Endometrial microvascular endothelial cells (primary cell): ENCODE measurements around the gene YWHAH. TPM values are rescaled to one million over a fixed set of nuclear protein-coding genes. Genes with fewer than 3 reads are reported as not detected.

Source experiments
- in situ Hi-C: cut with HindIII; loops from 2 replicates; pipeline ENCODE4 v1.10.0; 2017; ENCODE audit warnings: low sequenced_read_pairs, low pct_unique_long_range_greater_than_20kb; ENCODE audit errors: inconsistent ontology term
- total RNA-seq: library from RNA; depleted of rRNA; stranded (reverse); fragments of >200 nt; gene quantifications from one replicate; pipeline ENCODE4 v1.2.3, GENCODE V29; 2015; ENCODE audit errors: inconsistent ontology term

Gene YWHAH
- 217 TPM for total RNA-seq

DNA sequence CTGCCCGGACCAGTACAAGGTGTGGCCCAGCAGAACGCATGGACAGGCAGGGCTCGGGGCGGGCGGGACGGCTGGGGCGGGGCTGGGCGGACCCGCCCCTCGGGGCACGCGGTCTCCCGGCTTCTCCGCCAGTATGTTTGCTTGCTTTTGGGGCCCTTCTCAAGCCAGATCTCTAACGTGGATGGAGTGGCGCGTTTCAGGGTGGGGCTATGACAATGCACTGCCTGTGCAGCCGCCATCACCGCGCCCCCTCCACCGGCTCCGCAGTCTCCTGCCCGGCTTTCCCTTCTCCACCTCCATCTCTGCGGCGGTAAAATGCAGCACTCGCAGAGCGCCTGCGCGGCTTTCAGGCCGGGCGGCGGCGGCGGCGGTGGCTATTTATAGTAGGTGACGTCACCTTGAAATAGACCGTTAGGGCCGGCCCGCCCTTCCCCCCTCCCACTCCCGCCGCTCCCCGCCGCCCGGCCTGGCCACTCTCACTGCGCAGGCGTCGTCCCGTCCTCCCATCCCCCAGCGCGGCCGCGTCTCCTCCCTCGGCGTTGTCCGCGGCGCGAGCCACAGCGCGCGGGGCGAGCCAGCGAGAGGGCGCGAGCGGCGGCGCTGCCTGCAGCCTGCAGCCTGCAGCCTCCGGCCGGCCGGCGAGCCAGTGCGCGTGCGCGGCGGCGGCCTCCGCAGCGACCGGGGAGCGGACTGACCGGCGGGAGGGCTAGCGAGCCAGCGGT, at the start of gene YWHAH:
YWHAH (plus strand) TSS at position 558 of the 722 bp plus-strand sequence. CDS start 199 bp downstream, outside the sequence.
- in situ Hi-C loops, result no loop called here

DNA sequence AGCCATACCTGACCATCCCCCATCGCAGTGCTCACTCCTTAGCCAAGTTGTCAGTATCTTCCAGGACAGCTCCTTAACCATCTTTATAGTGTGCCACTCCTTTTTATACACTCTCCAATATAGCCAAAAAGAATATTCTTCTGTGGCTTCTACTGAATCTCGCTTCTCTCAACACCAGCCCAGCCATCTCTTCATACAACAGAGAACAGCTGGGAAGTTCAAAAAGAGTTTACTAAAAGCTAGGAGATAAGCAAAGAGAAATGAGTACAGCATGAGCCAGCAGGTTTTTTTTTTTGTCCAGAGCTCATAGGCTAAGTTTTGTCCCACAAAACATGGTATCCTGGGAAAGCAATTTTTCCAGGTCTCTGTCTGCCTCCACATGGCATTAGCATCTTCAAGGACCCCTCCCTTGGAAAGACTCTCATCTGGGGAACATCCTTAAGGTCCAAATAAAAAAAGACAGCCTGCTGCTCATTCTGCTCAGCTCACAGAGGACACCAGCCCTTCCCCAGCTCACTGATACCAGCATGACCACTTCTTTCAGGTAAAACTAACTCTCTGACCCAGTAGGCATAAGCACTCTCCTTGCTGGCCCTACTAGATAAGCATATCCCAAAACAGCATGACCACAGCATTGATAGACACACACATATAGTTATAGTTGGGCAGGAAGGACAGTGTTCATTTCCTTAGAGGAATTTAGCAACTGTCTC, 48.8 kb upstream of the YWHAH start:
- in situ Hi-C loops, result no loop called here

DNA sequence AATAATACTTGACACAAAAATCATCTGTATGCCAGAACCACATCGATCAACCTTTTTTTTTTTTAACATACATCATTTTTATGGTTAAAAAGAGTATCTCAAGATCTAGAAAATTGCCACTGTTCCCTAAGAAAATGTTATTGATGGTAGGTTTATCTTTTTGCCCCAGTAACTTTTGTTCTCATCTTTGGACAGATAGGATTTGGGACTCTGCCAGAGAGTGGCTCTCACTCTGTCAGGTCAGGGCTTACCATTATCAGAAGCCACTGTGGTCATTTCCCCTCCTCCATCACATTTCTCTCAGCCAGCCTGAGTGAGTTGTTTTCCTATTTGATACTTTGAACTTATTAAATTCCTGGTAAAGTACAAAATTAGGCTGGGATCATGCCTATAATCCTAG, 47.9 kb upstream of the YWHAH start:
- in situ Hi-C loops, result no loop called here

DNA sequence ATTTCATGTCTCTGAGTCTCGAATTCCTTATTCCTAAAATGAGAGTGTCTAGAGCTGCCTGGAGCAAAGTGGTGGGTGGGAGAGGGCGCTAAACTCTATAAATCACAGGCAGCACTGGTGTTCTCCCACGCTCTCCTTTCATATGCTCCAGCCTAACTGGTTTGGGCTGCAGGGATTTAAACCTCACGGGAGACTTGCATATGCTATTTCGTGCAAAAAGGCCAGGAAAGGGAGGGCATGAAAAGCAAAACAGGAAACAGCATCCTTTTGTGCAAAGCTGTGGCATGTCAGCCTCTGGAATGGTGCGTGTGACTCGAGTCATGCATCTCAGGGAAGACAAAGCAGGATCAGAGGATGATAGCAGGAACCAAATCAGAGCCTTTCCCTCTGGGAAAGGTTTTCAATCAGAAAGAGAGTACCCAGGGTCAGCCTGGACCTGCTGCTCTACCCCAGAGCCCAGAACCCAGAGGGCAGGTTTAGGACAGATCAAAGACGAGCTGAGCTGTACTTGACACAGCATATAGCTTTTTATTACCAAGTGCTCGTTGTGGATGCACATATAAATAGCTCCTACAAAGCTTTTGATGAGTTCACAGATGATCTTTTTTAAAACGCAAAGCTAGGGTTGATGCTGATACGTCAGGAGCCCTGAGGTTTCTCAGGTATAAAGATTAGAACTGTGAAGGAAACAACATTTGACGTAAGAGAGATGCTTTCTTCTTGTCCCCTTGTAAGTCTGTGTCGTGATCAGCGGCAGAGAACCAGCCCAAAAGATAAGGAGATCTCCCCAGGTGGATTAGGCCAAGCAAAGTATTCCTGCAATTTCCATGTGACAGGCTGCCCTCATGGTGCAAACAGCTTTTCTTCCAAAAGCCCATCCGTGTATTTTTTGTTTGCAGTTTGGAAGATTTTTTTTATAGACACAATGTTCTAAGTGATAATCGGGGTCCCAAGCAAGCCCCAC, 46.2 kb upstream of the YWHAH start:
- in situ Hi-C loops, result no loop called here

- in situ Hi-C loops, result no loop called here
Observed at GRCh38 chr22:31898926-31899325, 45.4 kb upstream of the YWHAH start.

- in situ Hi-C loops, result no loop called here
Observed at GRCh38 chr22:31899669-31900068, 44.7 kb upstream of the YWHAH start.

DNA sequence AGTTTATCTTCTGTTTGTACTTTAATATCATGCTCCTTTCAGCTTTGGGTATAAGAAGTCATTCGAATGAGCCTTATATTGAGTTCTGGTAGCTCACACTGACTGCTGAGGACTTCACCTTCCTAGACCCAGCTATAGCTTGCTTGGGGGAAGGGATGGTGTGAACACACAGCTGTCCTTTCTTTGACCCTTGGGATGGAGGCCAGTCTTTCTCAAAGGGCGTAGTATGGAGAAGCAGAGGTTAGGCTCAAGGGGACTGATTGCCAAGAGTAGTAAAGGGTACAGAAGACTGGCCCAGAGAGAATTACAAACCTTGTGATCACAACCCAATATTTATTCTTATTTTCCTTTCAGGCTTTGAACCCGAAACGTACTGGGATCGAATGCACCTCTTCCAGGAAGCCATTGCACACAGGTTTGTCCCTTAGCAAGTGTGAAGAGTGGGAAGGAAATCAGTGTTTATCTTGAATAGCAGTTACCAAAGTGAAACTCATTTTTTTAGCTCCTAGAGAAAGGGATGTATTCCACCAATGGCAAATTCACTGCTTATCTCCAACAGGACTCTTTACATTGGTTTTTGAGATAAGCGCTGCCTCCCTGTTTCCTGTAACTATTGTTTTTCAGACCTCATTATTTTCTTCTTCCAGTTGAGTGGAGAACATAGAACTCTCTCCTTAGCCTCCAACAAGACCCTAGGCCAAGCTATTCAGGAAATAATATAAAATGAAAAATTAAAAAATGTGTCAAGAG, 42.8 kb upstream of the YWHAH start:
- in situ Hi-C loops, result no loop called here

GRCh38 chr22:31904651-31905050, 39.7 kb upstream of the YWHAH start:
- in situ Hi-C loops, result no loop called here

GRCh38 chr22:31905356-31905755, 39.0 kb upstream of the YWHAH start:
- in situ Hi-C loops, result no loop called here

- in situ Hi-C loops, result no loop called here
Observed at GRCh38 chr22:31906086-31906485, 38.2 kb upstream of the YWHAH start.

GRCh38 chr22:31906569-31906968, 37.8 kb upstream of the YWHAH start:
- in situ Hi-C loops, result no loop called here

DNA sequence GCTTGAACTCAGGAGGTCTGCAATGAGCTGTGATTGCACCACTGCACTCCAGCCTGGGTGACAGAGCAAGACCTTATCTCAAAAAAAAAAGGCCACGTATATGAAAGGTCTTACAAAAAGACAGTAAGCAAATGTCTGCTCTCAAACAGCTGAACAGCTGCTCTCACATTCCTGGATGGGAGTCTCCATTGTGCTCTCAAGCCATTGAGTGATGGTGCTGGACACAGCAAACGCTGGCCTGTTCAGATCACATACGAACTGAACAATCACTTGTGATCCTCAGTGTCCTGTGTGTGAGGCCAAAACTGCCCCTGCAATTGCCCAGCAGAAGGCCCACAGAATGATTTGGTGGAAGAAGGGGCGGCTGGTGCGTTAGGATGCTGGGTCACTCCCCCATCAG, 34.4 kb upstream of the YWHAH start:
- in situ Hi-C loops, result no loop called here

DNA sequence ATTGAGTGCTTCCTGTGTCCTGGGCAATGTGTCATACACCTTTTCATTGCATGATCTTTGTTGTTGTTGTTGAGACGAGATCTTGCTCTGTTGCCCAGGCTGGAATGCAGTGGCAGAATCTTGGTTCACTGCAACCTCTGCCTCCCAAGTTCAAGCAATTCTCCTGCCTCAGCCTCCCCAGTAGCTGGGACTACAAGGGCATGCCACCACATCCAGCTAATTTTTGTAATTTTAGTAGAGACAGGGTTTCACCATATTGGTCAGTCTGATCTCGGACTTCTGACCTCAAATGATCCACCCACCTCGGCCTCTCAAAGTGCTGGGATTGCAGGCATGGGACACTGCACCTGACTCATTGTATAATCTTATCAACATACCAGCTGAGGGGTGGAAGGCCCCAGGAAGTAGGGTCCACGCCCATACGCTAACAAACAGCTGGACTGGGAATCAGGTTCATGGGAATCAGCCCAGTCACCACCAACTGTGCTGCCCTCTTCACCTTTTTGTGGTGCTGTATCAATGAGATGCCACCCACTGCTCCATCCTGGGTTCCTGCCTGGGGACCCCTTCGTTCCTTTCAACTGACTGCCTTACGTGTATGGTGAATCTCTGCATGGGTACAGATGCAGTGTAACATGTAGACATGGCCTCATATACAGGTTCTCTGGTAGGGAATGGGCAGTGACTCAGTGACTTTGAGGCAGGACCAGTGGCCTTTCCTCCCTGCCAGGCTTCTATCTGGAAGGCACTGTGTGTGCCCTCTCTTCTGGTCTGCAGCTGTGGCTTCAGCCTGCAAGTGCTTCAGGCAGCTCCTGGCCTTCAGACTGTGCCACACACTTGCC, 32.5 kb upstream of the YWHAH start:
- in situ Hi-C loops, result no loop called here

- in situ Hi-C loops, result no loop called here
Observed at GRCh38 chr22:31912407-31912743, 32.0 kb upstream of the YWHAH start.

DNA sequence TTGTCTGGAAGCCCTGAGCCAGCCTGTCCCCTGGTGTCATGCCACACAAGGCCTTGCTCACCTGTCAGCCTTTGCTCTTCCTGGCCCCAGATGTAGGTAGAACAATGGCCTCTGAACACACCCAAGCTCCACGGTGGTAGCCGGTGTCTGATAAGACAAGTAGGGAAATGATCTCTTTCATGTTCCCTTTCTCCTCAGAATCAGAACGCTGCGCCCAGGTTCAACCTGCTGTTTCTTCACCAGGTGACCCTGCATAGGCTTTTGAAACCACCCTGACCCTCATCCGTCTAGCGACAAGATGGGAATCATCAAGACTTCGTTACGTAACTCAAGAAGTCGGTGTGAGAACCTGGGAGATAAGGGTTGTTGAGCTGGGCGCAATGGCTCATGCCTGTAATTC, 28.7 kb upstream of the YWHAH start:
- in situ Hi-C loops, result no loop called here

DNA sequence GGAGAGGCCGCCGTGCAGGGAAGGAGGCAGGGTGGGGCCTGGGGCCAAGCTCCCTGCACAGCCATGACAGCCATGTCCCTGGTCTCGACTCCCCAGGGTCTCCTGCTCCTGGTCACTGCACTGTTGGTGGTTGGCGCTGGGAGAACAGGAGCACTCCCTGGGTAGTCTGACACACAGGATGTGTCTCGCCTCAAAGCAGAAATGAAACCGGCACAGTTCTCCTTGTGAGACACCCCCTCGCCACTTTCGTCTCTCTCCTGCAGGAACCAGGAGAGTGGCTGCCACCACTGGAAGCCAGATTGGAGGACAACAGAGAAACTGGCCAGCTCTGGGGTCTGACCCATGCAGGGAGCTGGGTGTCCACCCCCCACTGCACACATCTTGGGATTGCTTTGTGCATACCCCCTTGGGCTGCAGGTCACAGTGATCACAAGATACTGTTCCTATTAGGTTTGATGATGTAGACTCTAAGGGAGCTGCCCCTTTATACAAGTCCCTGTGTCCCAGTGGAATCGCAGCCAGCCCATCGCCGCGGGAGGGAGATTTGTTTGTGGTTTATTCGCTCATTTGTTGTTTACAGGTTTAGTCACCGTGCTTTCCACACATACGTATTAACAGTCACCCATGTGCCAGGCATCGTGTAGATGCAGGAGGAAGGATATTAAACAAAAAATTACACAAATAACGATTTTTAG, 27.0 kb upstream of the YWHAH start:
- in situ Hi-C loops, result no loop called here

GRCh38 chr22:31919730-31920129, 24.6 kb upstream of the YWHAH start:
- in situ Hi-C loops, result no loop called here
